GM19240 (cell line): Measurements from ENCODE around the gene SDHB.

ENCODE experiments used
- DNase-seq: peaks from one replicate; pipeline ENCODE4 v3.0.0; 2011; ENCODE audit warnings: low spot score; ENCODE audit not compliant: insufficient read length

The SDHB gene

DNA sequence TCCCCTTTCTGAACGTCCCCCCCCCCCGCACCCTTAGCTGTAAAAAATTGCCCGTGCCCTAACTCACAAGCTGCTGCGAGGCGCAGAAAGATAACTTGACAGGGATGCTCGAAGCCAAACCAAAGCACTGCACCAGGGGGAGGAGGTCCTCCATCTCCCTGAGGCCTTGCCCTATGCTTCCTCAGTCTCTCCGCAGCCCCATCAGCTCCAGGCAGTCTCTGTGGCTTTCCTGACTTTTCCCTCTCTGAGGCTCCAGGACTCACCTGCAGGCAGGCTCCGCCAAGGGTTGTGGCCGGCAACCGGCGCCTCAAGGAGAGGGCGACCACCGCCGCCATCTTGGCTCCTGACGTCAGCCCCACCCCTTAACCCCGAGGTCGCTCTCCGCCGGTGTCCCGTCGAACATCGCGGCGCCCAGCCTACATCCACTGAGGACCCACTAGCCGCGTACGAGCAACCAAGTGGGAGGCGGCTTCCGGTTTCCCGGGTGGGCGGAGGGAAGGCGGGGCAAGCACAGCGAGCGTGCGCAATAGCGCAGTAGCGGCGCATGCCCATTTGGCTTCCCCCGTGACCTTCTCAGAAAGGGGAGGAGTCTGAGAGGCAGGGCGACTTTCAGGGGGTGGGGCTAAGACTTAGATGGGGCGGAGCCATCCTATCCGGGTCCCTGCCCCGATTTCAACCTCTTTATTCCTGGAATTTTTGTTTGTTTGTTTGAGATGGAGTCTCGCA is at the start of gene SDHB:
Gene SDHB, minus strand, starts transcription at position 348 of the 726 bp plus-strand sequence. Its CDS starts 13 bp downstream, at position 335.
- DNase-seq, result peak; percentile 92

DNA sequence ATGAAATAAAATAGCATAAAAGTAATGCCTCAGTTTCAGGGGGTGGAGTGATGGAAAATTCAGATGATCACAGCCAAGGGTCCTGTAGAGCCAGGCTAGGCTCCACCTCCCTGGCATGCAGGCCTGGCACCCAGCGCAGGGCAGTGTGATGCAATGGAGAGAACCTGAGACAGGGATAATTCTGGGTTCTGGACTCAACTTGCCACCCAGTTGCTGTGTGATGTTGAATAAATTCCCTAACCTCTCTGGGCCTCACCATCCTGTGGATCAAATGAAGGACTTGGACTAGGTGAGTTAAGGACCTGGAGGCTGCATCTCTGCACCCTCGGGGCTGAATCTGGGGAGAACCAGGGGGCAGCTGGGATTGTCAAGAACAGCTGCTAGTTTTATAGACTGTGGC is 48.4 kb upstream of the SDHB start:
- no peak for DNase-seq

GRCh38 chr1:17101261-17101660 is 47.4 kb upstream of the SDHB start:
- no peak for DNase-seq

DNA sequence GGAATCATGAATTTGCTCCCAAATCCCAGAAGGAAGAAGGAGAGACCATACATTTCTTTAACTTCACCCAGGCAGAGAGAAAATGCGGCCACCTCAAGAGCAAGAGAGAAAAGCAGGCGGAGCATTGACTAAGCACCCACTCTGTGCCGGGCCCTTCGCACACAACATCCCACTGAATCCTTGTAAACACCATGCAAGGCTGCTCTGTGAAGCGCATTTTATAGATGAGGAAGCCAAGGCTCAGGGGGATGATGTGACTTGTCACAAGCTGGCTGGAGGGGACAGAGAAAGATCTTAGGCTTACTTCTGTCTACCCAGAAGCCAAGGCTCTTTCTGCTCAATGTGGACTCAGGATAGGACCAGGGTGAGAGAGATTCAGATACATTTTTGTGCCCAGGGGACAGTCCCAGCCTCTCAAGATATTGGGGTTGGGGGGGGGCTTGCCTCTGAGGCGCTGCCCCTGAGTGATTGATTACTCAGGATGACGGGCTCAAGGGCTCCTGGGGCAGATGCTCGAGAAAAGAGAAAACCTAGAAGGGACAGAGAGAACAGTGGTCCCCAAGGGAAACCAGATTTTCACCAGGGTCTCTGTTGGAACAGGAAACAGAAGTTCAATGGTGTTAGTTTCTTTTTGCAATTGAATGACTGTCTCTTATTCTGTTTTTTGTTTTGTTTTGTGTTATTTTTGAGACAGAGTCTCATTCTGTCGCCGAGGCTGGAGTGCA is 45.9 kb upstream of the SDHB start:
- DNase-seq, result no peak

DNA sequence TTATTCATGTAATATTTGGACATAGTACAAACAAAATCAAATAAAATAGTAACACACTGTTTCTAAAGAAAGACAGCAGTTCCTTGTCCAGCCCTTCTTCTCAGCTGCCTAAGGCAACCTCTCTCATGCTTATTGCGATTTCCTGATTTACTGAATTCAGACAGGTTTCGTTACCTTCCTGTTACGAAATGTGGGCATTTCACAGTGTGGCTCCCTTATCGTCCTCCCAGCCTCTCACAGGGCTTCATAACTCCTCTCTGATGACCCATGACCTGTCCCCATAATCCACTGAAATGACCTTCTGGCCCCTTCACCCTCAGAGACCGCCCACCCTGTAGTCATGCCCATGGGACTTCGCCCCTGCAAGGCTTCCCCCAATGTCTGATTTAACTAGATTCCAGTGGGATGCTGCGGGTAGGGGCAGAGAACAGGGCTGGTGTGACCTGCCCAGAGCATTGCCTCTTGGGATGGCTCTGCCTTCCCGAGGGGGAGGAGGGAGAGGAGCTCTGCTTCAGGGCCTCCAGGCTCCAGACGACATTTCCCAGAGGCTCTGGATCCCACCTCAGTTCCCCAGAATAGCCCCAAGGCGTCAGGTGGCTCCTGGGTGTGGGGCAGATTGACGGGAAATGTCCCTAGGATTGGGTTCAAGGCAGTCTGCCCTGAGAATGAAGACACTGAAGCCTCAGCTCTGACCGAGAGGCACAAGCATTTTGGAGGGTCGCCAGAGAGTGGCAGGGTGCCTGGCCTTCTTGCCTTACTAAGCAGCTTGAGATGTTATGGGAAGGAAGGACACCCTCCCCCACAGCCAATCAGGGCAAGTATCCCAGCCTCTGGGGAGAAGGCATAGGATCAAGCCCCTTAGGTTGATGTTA is 44.9 kb upstream of the SDHB start:
- no peak for DNase-seq

GRCh38 chr1:17097787-17098186 is 44.0 kb upstream of the SDHB start:
- DNase-seq, result no peak

- DNase-seq, result no peak
Observed at GRCh38 chr1:17097147-17097546, 43.3 kb upstream of the SDHB start.

DNA sequence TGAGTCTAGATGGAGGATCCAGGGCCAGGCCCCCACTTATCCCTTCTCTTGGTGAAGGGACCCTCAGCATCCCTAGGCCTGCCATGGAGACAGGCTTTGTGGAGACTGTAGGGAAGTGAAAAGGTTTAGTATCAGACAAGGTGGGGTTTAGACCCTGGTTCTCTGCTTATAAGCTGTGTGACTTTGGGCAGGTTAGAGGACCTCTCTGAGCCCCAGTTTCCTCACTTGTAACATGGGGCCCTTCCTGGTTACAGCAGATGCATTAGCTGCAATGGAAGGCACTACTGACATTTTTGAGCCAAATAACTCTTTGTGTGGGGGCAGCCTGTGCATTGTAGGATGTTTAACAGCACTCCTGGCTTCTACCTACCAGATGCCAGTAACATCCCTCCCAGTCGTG is 42.8 kb upstream of the SDHB start:
- DNase-seq, result no peak

DNA sequence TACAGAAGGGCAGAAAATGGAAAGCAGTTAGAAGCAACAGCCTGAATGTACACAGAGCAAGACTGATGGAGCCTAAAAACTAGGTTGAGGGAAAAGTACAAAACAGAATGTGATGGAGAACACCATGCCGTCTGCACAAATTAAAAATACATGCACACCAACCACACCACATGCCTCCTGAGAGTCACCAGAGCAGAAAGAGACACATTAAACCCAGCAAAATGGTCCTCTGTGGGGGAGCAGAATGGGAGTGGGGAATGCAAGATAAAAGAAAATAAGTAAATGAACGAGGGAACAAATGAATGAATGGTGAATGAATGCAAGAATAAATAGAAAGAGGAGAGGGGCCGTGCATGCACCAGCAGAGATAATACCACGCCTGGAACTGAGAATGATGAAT is 41.3 kb upstream of the SDHB start:
- DNase-seq, result no peak

DNA sequence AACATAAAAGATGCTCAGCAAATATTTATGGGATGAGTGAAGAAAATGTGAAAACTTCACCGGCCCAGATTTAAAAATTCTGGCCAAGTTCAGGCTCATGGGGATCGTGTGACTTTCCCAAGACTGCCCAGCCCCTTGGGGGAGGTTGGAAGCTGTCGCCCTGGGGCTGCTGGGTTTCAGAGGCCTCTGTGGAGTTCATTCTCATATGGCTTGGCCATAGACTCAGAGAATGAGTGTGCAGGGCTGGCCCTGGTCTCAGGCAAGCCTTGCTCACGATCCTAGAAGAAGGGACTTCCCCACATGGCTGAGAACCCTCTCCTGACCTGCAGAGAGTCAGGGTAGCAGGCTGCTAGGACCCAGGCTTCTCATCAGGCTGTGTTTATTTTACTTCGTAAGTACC is 40.8 kb upstream of the SDHB start:
- DNase-seq, result peak; percentile 33

GRCh38 chr1:17093822-17094393 is 40.1 kb upstream of the SDHB start:
- no peak for DNase-seq

DNA sequence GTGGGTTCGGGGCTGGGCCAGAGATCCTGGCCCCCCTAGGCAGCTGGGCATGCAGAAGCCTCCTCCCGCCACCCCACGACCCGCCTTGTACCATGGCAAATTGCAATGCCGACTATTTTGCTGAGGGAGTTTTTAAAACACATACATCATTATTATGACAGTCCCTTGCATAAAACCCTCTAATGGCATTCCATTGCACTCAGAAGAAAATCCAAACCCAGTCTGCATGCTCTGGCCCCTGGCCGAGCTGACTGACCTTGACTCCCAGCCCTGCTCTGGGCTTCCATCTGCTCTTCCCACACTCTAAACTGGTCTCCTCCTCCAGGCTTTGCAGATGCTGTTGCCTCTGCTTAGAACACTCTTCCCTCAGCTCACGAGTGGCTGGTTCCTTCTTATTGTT is 37.4 kb upstream of the SDHB start:
- no peak for DNase-seq

DNA sequence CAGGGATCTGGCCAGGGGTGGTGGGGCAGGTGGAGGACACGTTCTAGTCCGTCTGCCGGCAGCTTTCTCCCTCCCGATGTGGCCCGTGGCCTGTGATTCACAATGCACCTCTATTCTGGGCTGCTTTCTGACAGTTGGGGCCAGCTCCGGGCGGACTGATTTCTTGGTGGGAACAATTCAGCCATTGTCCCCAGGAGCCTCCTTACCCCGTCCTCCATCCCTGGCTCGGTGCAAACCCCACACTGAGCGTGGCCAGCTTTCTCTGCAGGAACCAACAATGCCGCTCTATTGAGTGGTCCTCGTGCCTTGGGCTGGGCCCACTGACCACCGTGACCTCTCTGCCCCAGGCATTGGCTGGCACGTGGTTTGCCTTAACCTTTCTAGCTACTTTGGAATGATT is 35.7 kb upstream of the SDHB start:
- no peak for DNase-seq

DNA sequence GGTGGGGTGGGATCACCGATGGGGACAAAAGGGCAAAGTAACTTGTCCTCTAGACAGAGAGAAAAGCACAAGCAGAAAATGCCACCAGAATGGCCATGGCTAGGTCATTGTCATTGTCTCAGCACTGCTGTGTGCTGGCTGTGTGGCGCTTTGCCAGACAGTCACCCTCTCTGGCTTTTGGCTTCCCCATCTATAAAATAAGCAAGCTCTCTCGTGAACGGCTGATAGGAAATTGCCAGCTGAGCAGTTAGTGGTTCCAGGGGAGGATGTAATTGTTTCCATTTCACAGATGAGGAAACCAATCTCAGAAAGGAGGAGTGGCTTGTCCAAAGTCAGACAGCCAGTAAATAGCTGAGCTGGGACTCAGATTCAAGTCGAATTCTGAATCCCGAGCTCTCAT is 32.9 kb upstream of the SDHB start:
- no peak for DNase-seq

- no peak for DNase-seq
Observed at GRCh38 chr1:17084787-17085186, 31.0 kb upstream of the SDHB start.

DNA sequence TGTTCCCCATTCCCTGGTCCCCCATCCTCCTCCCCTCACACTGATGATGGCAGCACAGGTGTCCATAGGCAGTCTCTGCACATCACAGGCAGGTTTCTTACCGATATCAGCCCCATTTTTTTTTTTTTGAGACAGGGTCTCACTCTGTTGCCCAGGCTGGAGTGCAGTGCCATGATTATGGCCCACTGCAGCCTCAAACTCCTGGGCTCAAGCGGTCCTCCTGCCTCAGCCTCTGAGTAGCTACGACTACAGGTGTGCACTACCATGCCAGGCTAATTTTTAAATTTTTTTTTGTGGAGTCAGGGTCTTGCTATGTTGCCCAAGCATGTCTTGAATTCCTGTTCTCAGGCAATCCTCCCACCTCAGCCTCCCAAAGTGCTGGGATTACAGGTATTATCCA is 28.9 kb upstream of the SDHB start:
- DNase-seq, result no peak

DNA sequence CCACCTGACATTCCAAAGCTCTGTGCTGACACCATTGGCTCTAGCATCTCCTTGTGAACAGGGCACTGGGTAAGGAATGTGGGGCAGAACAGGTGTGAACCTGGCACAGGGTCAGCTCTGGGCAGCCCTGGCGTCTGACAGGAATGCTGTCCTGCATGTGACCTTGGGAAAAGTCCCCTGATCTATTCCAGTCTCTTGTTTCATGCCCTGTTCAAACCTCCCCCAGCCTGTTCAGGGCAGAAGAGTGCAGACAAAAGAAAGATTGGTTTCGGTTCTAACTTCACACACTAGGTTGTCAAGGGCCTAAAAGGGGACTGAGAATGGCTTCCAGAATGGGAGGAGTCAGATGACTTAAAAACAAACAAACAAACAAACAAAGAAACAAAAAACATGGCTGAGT is 27.6 kb upstream of the SDHB start:
- no peak for DNase-seq

- DNase-seq, result no peak
Observed at GRCh38 chr1:17080880-17081279, 27.0 kb upstream of the SDHB start.

GRCh38 chr1:17080085-17080759 is 26.4 kb upstream of the SDHB start:
- DNase-seq, result no peak

DNA sequence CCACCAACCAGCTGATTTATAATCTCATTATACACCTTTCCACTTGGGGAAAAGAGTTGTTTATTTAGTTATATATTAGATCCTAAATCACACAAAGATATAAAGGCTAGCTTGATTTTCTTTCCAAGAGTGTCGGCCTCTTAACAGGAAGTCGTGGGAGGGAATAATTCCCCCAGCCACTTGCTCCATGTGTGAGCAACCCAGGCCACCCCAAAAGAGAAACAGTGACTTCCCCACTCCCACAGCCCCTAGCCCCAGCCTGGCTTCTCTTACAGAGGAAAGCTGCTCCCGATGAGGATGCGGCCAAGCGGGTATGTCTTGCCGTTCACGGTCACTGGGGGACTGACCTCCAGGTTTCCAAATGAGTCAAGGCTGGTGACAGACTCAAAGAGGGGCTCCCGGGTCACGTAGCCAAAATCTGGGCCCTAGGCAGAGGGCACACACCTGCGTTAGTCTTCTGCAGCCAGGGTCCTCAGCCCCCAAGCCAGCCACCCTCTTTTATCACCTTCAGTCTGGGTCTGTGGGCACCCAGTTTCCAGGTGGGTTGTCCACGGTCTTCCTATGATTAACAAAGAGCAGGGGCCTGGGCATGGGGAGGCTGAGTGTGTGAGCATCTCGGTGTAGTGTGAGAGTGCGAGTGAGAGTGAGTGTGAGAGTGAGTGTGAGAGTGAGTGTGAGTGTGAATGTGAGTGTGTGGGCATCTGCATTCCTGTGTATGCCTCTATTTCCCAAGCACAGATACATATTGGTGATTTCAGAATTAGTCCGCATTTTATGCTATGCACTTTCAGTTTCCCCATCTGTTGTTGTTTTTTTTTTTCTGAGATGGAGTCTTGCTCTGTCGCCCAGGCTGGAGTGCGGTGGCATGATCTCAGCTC is 25.4 kb upstream of the SDHB start:
- no peak for DNase-seq
